Ascending aorta (tissue), 2 donors: Measurements from ENCODE around the gene ADGRG4. TPM values are rescaled to one million over a fixed set of nuclear protein-coding genes. Genes with fewer than 3 reads are reported as not detected.

Experiments
- DNase-seq, 2 donors: peaks; one replicate each; pipeline ENCODE4 v3.0.0-alpha.2; 2019; ENCODE audit warnings: low spot score in 2 of 2
- H3K27ac ChIP-seq, 2 donors: fragments of 200-600 bp; sonication (generic); one replicate each; pipeline ENCODE4 v1.5.1; 2016 to 2017; ENCODE audit warnings: mild to moderate bottlenecking in 1 of 2
- H3K27me3 ChIP-seq: fragments of 200-600 bp; sonication (generic); one replicate; pipeline ENCODE4 v1.5.1; 2017
- H3K36me3 ChIP-seq, 2 donors: fragments of 200-600 bp; sonication (generic); one replicate each; pipeline ENCODE4 v1.5.1; 2016
- H3K4me1 ChIP-seq, 2 donors: fragments of 200-600 bp; sonication (generic); one replicate each; pipeline ENCODE4 v1.5.1; 2016 to 2017; ENCODE audit warnings: mild to moderate bottlenecking in 1 of 2
- H3K4me3 ChIP-seq, 2 donors: fragments of 200-600 bp; sonication (generic); one replicate each; pipeline ENCODE4 v1.5.1; 2016 to 2017; ENCODE audit warnings: mild to moderate bottlenecking in 1 of 2
- H3K9me3 ChIP-seq, 2 donors: fragments of 200-600 bp; sonication (generic); one replicate each; pipeline ENCODE4 v1.5.1; 2016
- intact Hi-C: fragments of 100-400 bp; cut with DNase I; formaldehyde crosslinking; loops from one replicate; pipeline ENCODE4 v1.15.1; 2023
- total RNA-seq: library from RNA; depleted of rRNA; stranded (reverse); fragments of >200 nt; gene quantifications from one replicate; pipeline ENCODE4 v1.1.0, GENCODE V29; 2016
- TF ChIP-seq, protein P1 (sequence below), 3 experiments: fragments of 200-600 bp in 2 of 3; fragments of 450-650 bp in 1 of 3; sonication (generic) in 2 of 3; IDR thresholded peaks; one replicate each; pipeline ENCODE4 v1.5.1; 2016 to 2019; ENCODE audit warnings: antibody characterized with exemption in 3 of 3, mild to moderate bottlenecking in 1 of 3, moderate library complexity in 1 of 3

The ADGRG4 gene
- total RNA-seq, 1 donor from 2014 or later: 0.75 TPM

DNA sequence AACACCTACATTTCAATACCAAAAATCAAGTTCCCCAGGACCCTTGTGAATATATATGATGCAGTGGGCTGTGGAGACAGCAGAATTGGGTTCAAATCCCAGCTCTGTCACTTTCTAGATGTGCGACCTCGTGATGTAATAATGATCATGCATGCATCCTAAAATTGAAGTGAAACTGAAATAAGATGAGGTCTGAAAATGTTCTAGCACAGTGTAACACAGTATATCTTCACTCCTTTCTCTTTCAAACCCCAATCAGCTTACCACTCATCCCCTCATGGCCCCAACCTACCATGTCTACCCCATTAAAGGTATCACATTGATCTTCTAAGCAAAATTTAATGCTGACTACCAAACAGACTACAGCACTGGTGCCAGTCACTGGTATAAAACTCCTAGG, 117.0 kb downstream of the ADGRG4 start:
- Histone ChIP-seq H3K4me3 (no peak overlapping the region), H3K27me3 (no peaks in the 10 kb centered on the region), H3K9me3 (no peaks in the 10 kb centered on the region), H3K27ac (no peak overlapping the region), H3K4me1 (no peaks in the 10 kb centered on the region), H3K36me3 (no peaks in the 10 kb centered on the region)
- TF ChIP-seq, protein P1, sequence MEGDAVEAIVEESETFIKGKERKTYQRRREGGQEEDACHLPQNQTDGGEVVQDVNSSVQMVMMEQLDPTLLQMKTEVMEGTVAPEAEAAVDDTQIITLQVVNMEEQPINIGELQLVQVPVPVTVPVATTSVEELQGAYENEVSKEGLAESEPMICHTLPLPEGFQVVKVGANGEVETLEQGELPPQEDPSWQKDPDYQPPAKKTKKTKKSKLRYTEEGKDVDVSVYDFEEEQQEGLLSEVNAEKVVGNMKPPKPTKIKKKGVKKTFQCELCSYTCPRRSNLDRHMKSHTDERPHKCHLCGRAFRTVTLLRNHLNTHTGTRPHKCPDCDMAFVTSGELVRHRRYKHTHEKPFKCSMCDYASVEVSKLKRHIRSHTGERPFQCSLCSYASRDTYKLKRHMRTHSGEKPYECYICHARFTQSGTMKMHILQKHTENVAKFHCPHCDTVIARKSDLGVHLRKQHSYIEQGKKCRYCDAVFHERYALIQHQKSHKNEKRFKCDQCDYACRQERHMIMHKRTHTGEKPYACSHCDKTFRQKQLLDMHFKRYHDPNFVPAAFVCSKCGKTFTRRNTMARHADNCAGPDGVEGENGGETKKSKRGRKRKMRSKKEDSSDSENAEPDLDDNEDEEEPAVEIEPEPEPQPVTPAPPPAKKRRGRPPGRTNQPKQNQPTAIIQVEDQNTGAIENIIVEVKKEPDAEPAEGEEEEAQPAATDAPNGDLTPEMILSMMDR (IDR thresholded peaks at IDR 0.05): no peak
- intact Hi-C loops: no loop called here
- no peak for DNase-seq

DNA sequence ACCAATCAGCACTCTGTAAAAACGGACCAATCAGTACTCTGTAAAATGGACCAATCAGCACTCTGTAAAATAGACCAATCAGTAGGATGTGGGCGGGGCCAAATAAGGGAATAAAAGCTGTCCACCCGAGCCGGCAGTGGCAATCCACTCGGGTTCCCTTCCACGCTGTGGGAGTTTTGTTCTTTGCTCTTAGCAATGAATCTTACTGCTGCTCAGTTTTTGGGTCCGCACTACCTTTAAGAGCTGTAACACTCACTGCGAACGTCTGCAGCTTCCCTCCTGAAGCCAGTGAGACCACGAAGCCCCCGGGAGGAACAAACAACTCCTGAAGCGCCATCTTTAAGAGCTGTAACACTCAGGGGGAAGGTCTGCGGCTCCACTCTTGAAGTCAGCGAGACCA, 120.6 kb downstream of the ADGRG4 start:
- Histone ChIP-seq H3K36me3 (no peaks in the 10 kb centered on the region), H3K4me3 (no peak overlapping the region), H3K9me3 (no peaks in the 10 kb centered on the region), H3K27me3 (no peaks in the 10 kb centered on the region), H3K27ac (no peak overlapping the region), H3K4me1 (no peaks in the 10 kb centered on the region)
- TF ChIP-seq, protein P1 (IDR thresholded peaks at IDR 0.05): no peak
- DNase-seq: no peak
- intact Hi-C loops: no loop called here

DNA sequence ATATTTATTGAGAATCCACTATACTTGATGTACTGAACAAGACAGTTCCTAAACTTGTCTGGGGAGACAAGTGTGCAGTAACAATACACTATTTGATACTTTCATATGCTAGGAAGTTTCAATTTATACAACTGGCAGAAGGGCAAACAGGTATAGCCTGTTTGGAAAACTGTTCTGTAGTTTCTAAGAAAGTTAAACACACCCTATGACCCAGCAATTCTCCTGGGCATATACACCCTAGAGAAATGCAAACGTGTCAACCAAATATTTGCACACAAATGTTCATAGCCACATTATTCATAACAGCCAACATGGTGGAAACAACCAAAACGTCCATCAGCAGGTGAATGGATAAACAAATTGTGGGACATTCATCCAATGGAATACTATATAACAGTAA, 123.0 kb downstream of the ADGRG4 start:
- TF ChIP-seq, protein P1 (IDR thresholded peaks at IDR 0.05): no peak
- no peaks in the 10 kb centered on the region for H3K9me3 ChIP-seq
- intact Hi-C loops: no loop called here
- H3K4me1 ChIP-seq: no peaks in the 10 kb centered on the region
- H3K27me3 ChIP-seq: no peaks in the 10 kb centered on the region
- H3K4me3 ChIP-seq: no peak overlapping the region
- H3K27ac ChIP-seq: no peak overlapping the region
- no peaks in the 10 kb centered on the region for H3K36me3 ChIP-seq
- no peak for DNase-seq

DNA sequence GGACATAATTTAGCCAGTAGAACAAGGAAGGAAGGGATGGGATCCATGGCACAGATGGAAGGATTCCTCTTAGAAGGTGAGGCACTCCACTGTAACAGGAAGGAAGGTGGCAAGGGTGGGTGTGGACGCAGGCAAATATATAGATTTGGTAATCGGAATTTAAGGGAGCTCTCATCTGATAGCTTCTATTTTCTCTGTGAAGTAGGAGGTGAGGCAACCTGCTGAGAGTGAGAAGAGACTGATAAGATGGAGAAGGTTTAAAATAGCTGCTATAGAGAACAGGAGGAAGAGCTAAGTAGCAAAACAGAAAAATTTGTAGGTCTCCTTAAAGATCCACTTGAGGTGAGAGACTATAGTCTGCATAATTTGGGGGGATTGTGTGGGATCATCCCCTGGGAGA, 125.2 kb downstream of the ADGRG4 start:
- no peak overlapping the region for H3K27ac ChIP-seq
- H3K4me1 ChIP-seq: no peaks in the 10 kb centered on the region
- TF ChIP-seq, protein P1 (IDR thresholded peaks at IDR 0.05): no peak
- no peak for DNase-seq
- no peaks in the 10 kb centered on the region for H3K36me3 ChIP-seq
- no peaks in the 10 kb centered on the region for H3K27me3 ChIP-seq
- no peak overlapping the region for H3K4me3 ChIP-seq
- intact Hi-C loops: no loop called here
- H3K9me3 ChIP-seq: no peaks in the 10 kb centered on the region

DNA sequence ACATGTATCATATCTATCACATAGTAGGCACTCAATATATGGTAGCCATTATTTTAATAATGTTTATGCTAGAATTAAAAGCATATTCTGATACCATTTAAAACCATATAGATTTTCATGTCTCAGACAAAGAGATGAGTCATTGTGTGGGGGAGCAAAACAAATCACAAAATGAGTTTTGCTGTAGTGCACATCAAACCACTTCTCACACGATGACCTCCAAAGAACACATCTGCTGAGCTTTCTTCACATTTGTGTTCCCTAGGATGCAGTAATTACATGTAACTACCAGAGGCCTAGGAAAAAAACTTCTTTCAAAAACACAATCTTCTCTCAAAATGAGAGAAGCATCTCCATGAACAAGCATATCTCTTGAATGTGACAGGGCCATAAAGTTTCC, 130.9 kb downstream of the ADGRG4 start:
- TF ChIP-seq, protein P1 (IDR thresholded peaks at IDR 0.05): no peak
- Histone ChIP-seq H3K27me3 (no peaks in the 10 kb centered on the region), H3K4me3 (no peak overlapping the region), H3K27ac (no peak overlapping the region), H3K4me1 (no peaks in the 10 kb centered on the region), H3K36me3 (no peaks in the 10 kb centered on the region), H3K9me3 (no peaks in the 10 kb centered on the region)
- no peak for DNase-seq
- intact Hi-C loops: no loop called here

DNA sequence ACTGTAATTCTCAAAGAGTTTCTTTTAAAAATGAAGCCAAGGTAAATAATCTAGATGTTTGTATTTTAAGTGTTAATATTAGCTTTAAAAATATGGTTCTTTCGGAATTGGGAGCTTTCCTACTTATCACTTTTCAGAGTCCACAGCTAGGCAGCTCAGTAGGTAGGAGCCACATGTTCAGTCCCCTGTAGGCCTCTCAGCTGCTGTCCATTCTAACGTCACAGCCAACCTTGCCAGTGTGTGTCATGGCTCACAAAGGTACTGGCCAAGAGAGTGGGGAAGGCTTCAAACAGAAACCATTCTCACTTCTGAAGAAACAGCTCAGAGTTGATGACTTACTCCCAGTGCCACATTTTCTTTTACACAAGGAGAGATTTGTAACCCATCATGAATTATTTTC, 137.0 kb downstream of the ADGRG4 start:
- no peaks in the 10 kb centered on the region for H3K4me1 ChIP-seq
- no peak overlapping the region for H3K4me3 ChIP-seq
- H3K36me3 ChIP-seq: no peaks in the 10 kb centered on the region
- H3K27me3 ChIP-seq: no peaks in the 10 kb centered on the region
- H3K9me3 ChIP-seq: no peaks in the 10 kb centered on the region
- DNase-seq: no peak
- TF ChIP-seq, protein P1 (IDR thresholded peaks at IDR 0.05): no peak
- intact Hi-C loops: no loop called here
- H3K27ac ChIP-seq: no peak overlapping the region
